HCT116 (cell line): ENCODE data around the gene NHLH1. TPM values are rescaled to one million over a fixed set of nuclear protein-coding genes. Genes with fewer than 3 reads are reported as not detected.

Source experiments
- ATAC-seq: fragments of 200-7000 bp; cut with Tn5 transposase; 2 replicates; pipeline ENCODE4 v1.9.1; 2020; ENCODE audit warnings: mild to moderate bottlenecking, moderate library complexity
- BruUV-seq: library from RNA; stranded (reverse); fragments of 400-500 nt; replicated peaks from 2 replicates; lab custom pipeline; 2021; lab: Mats Ljungman, UMichigan
- CTCF ChIA-PET: fragments of 300-600 bp; sonication (Branson Sonifier 250); formaldehyde crosslinking; loops from one replicate; lab custom pipeline; 2021; ENCODE audit warnings: antibody characterized with exemption; lab: Charles Lee
- POLR2A ChIA-PET: fragments of 300-600, 350-600 bp; sonication (Branson Sonifier 250); formaldehyde crosslinking; loops from one replicate; lab custom pipeline; 2021; ENCODE audit warnings: antibody characterized with exemption; lab: Charles Lee
- RAD21 ChIA-PET, 2 experiments: fragments of 300-600 bp; sonication (Branson Sonifier 250); formaldehyde crosslinking; loops; one replicate each; lab custom pipeline; 2023; ENCODE audit warnings: low total read pairs in 2 of 2; ENCODE audit not compliant: uncharacterized antibody in 2 of 2, unreplicated experiment in 2 of 2, low non-redundant PET in 1 of 2; lab: Charles Lee
- DNase-seq: peaks from one replicate; pipeline ENCODE4 v3.0.0-alpha.2; 2010; ENCODE audit warnings: low read depth, low spot score
- H2AFZ ChIP-seq: fragments of 200-600 bp; shearing (Covaris generic), sonication (generic); 2 replicates; pipeline ENCODE4 v1.6.1; 2017; ENCODE audit warnings: low read depth, mixed run types, mixed read lengths, antibody characterized with exemption, low read length; ENCODE audit not compliant: poor library complexity, severe bottlenecking
- H3K27ac ChIP-seq: 2 replicates; pipeline ENCODE4 v1.5.1; 2012; ENCODE audit warnings: low read depth, low read length
- H3K27me3 ChIP-seq: fragments of 200-600 bp; sonication (generic); 2 replicates; pipeline ENCODE4 v1.6.1; 2016; ENCODE audit warnings: mixed run types, low read length, mixed read lengths; ENCODE audit not compliant: insufficient read depth
- H3K36me3 ChIP-seq, 2 experiments: fragments of 200-500 bp in 1 of 2; fragments of 200-600 bp in 1 of 2; sonication (Bioruptor generic) in 1 of 2; sonication (generic) in 1 of 2; 2 replicates each; pipeline versions ENCODE4 v1.5.1 to v1.6.1; 2014 to 2016; ENCODE audit warnings: low read length in 2 of 2, inconsistent platforms in 1 of 2, mixed read lengths in 1 of 2, mixed run types in 1 of 2; ENCODE audit not compliant: insufficient read depth in 2 of 2, control insufficient read depth in 1 of 2
- H3K4me1 ChIP-seq, 2 experiments: fragments of 200-600 bp in 1 of 2; sonication (generic) in 1 of 2; 2 replicates each; pipeline versions ENCODE4 v1.5.1 to v1.6.1; 2012 to 2017; ENCODE audit warnings: low read length in 2 of 2, inconsistent platforms in 1 of 2, mild to moderate bottlenecking in 1 of 2, mixed read lengths in 1 of 2, mixed run types in 1 of 2, moderate library complexity in 1 of 2; ENCODE audit not compliant: insufficient read depth in 2 of 2, control insufficient read depth in 1 of 2
- H3K4me2 ChIP-seq: fragments of 200-600 bp; sonication (generic); 2 replicates; pipeline ENCODE4 v1.6.1; 2017; ENCODE audit warnings: mixed run types, low read length, mixed read lengths
- H3K4me3 ChIP-seq, 2 experiments: fragments of 200-600 bp in 1 of 2; sonication (generic) in 1 of 2; replicated peaks in 1 of 2; 2 replicates each; pipeline ENCODE4 v1.5.1; 2011 to 2016; ENCODE audit warnings: low read length in 2 of 2, control low read depth in 1 of 2, low read depth in 1 of 2, mild to moderate bottlenecking in 1 of 2, mixed read lengths in 1 of 2, mixed run types in 1 of 2
- H3K79me2 ChIP-seq: fragments of 200-600 bp; sonication (generic); 2 replicates; pipeline ENCODE4 v1.6.1; 2017; ENCODE audit warnings: mild to moderate bottlenecking, mixed run types, low read length, moderate library complexity, mixed read lengths; ENCODE audit not compliant: insufficient read depth
- H3K9ac ChIP-seq: fragments of 200-600 bp; sonication (generic); 2 replicates; pipeline ENCODE4 v1.6.1; 2016; ENCODE audit warnings: low read length, mixed read lengths
- H3K9me2 ChIP-seq: fragments of 200-600 bp; sonication (generic), shearing (Covaris generic); 2 replicates; pipeline ENCODE4 v1.6.1; 2017; ENCODE audit warnings: mixed run types, mild to moderate bottlenecking, moderate library complexity; ENCODE audit not compliant: insufficient read depth
- H3K9me3 ChIP-seq, 2 experiments: fragments of 200-500 bp in 1 of 2; fragments of 200-600 bp in 1 of 2; sonication (Bioruptor generic) in 1 of 2; sonication (generic) in 1 of 2; 2 replicates each; pipeline ENCODE4 v1.6.1; 2014 to 2017; ENCODE audit warnings: low read length in 2 of 2, mixed read lengths in 2 of 2, inconsistent platforms in 1 of 2, low read depth in 1 of 2, mild to moderate bottlenecking in 1 of 2, mixed run types in 1 of 2, moderate library complexity in 1 of 2; ENCODE audit not compliant: control insufficient read depth in 1 of 2, insufficient read depth in 1 of 2
- H4K20me1 ChIP-seq: fragments of 200-600 bp; sonication (generic), shearing (Covaris generic); 2 replicates; pipeline ENCODE4 v1.6.1; 2017; ENCODE audit warnings: mixed run types, mild to moderate bottlenecking, moderate library complexity; ENCODE audit not compliant: insufficient read depth
- EGR1 ChIP-seq: IDR thresholded peaks from 2 replicates; pipeline ENCODE4 v1.6.1; 2012; ENCODE audit warnings: low read depth
- ELF1 ChIP-seq: IDR thresholded peaks from 2 replicates; pipeline ENCODE4 v1.6.1; 2012; ENCODE audit warnings: low read depth, borderline replicate concordance
- EZH2 ChIP-seq: fragments of 200-600 bp; sonication (generic); IDR thresholded peaks from 2 replicates; pipeline ENCODE4 v1.6.1; 2017; ENCODE audit warnings: antibody characterized with exemption, mixed run types
- EZH2phosphoT487 ChIP-seq: fragments of 200-600 bp; IDR thresholded peaks from 2 replicates; pipeline ENCODE4 v1.6.1; 2018; ENCODE audit warnings: antibody characterized with exemption, borderline replicate concordance
- FOSL1 ChIP-seq: IDR thresholded peaks from 2 replicates; pipeline ENCODE4 v1.6.1; 2012; ENCODE audit warnings: low read depth
- POLR2A ChIP-seq: IDR thresholded peaks from 2 replicates; pipeline ENCODE4 v1.7.0; 2011; ENCODE audit warnings: borderline replicate concordance; ENCODE audit not compliant: insufficient read depth, insufficient read length; ENCODE audit errors: extremely low read depth
- RAD21 ChIP-seq: IDR thresholded peaks from 2 replicates; pipeline ENCODE4 v1.6.1; 2012; ENCODE audit warnings: low read depth, mild to moderate bottlenecking
- SP1 ChIP-seq: IDR thresholded peaks from 2 replicates; pipeline ENCODE4 v1.6.1; 2012; ENCODE audit warnings: low read depth
- SRF ChIP-seq: IDR thresholded peaks from 2 replicates; pipeline ENCODE4 v1.6.1; 2012; ENCODE audit warnings: low read depth
- TCF7L2 ChIP-seq: IDR thresholded peaks from 2 replicates; pipeline ENCODE4 v1.7.0; 2011; ENCODE audit warnings: borderline replicate concordance, inconsistent platforms; ENCODE audit not compliant: insufficient read depth, insufficient read length; ENCODE audit errors: extremely low read depth
- ZNF274 ChIP-seq: fragments of 200-500 bp; sonication (Bioruptor generic); IDR thresholded peaks from 2 replicates; pipeline ENCODE4 v1.6.1; 2014; ENCODE audit warnings: mild to moderate bottlenecking, low read depth, low read length, inconsistent platforms
- intact Hi-C: fragments of 100-400 bp; cut with micrococcal nuclease; formaldehyde crosslinking; loops from 2 replicates; pipeline ENCODE4 v1.10.0; 2022
- total RNA-seq: library from RNA; stranded (reverse); gene quantifications from one replicate; pipeline ENCODE4 v1.2.1, GENCODE V29; 2021; ENCODE audit not compliant: unreplicated experiment
- TF ChIP-seq, protein P1 (sequence below), 3 experiments: fragments of 200-600 bp in 1 of 3; sonication (generic) in 1 of 3; IDR thresholded peaks in 2 of 3; conservative IDR thresholded peaks in 1 of 3; 2 replicates each; pipeline ENCODE4 v1.5.1; 2012 to 2017; ENCODE audit warnings: low read depth in 2 of 3, low read length in 2 of 3, antibody characterized with exemption in 1 of 3, borderline replicate concordance in 1 of 3, control low read depth in 1 of 3, mild to moderate bottlenecking in 1 of 3, mixed read lengths in 1 of 3, mixed run types in 1 of 3, moderate library complexity in 1 of 3; ENCODE audit not compliant: insufficient read depth in 1 of 3
- TF ChIP-seq, protein P2 (sequence below): IDR thresholded peaks from 2 replicates; pipeline ENCODE4 v1.6.1; 2012

Gene NHLH1
- total RNA-seq, 1 experiment from 2014 or later, result 0.12 TPM

DNA sequence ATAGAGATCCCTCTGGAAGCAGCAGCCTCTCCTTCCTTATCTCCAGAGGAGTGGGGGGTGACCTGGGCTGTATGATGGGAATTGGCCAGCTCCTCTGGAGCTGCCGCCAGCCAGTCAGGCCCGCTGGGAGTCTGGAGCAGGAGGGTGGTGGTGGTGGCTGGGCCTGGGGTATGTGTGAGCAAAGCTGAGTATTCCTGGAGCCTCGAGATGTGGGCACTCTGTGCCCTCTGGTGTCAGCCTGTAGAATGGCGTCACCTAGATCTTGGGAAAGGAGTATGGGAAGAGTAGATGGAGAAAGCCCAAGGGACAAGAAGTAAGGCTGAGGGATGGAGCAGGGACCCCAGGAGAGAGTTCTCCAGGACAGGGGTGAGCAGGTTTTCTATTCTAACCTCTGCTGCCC is 49.5 kb downstream of the NHLH1 start:
- POLR2A ChIA-PET, result no interaction called here
- H3K27ac ChIP-seq, result no peak overlapping the region
- H3K4me1 ChIP-seq, result no peaks in the 10 kb centered on the region
- no peaks in the 10 kb centered on the region for H4K20me1 ChIP-seq
- BruUV-seq, result no TSS peak
- H3K79me2 ChIP-seq, result no peaks in the 10 kb centered on the region
- peak; percentile 36 for DNase-seq
- H3K36me3 ChIP-seq, result no peaks in the 10 kb centered on the region
- no peaks in the 10 kb centered on the region for H3K27me3 ChIP-seq
- H3K4me3 ChIP-seq, result no peak overlapping the region
- CTCF ChIA-PET, result interaction anchor here (0.7 to 2.8 kb wide), 12 partner anchors 8 to 315 kb away, joined by 3 to 21 read pairs (median 6); no protein-coding TSS in a partner anchor
- ATAC-seq, result peak; percentile 98
- no peak overlapping the region for H3K4me2 ChIP-seq
- TF ChIP-seq, protein P1, sequence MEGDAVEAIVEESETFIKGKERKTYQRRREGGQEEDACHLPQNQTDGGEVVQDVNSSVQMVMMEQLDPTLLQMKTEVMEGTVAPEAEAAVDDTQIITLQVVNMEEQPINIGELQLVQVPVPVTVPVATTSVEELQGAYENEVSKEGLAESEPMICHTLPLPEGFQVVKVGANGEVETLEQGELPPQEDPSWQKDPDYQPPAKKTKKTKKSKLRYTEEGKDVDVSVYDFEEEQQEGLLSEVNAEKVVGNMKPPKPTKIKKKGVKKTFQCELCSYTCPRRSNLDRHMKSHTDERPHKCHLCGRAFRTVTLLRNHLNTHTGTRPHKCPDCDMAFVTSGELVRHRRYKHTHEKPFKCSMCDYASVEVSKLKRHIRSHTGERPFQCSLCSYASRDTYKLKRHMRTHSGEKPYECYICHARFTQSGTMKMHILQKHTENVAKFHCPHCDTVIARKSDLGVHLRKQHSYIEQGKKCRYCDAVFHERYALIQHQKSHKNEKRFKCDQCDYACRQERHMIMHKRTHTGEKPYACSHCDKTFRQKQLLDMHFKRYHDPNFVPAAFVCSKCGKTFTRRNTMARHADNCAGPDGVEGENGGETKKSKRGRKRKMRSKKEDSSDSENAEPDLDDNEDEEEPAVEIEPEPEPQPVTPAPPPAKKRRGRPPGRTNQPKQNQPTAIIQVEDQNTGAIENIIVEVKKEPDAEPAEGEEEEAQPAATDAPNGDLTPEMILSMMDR (IDR thresholded peaks at IDR 0.05 in 2 of 3, conservative IDR thresholded peaks at IDR 0.05 in 1 of 3; ENCODE audit: borderline replicate concordance in 1 of 3, insufficient read depth in 1 of 3, low read depth in 2 of 3, low read length in 2 of 3), result peak; percentile 64 to 85 (median 75)
- TF ChIP-seq EZH2 (no peak), RAD21 (peak; percentile 94)
- no peak overlapping the region for H2AFZ ChIP-seq
- H3K9me3 ChIP-seq, result no peaks in the 10 kb centered on the region
- no peaks in the 10 kb centered on the region for H3K9me2 ChIP-seq
- H3K9ac ChIP-seq, result no peak overlapping the region
- intact Hi-C loops, result loop anchor here (1.0 to 2.0 kb wide), 4 partner anchors 40 to 315 kb away; no protein-coding TSS in a partner anchor
- RAD21 ChIA-PET, result interaction anchor here (0.6 to 1.2 kb wide), 4 partner anchors 35 to 62 kb away, joined by 3 to 4 read pairs (median 4); no protein-coding TSS in a partner anchor

DNA sequence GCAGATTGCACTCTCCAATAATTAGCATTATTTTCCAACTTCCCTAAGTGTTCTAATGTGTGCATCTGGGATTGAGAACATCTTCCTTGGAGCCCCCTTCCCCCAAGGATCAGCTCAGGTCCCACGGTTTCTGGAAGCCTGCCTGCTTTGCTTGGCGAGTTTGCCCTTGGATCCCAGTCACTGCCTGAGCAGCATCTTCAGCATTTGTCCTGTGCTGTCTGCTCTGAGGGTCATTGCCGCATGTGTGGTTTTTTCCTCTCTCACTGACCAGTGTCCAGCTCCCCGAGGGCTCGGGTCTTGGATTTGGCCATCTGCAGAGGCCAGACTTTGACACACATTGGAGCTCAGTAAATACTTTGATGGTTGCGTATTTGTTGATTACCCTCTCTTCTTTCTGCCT is 51.6 kb downstream of the NHLH1 start:
- POLR2A ChIA-PET, result no interaction called here
- ATAC-seq, result no peak
- TF ChIP-seq, protein P2, sequence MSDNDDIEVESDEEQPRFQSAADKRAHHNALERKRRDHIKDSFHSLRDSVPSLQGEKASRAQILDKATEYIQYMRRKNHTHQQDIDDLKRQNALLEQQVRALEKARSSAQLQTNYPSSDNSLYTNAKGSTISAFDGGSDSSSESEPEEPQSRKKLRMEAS, result no peak
- TF ChIP-seq RAD21, result no peak
- TF ChIP-seq EZH2, result no peak
- TF ChIP-seq EZH2phosphoT487, result no peak
- no peak for TF ChIP-seq EGR1
- TF ChIP-seq FOSL1, result no peak
- no peak for TF ChIP-seq ZNF274
- TF ChIP-seq TCF7L2, result no peak
- TF ChIP-seq POLR2A, result no peak
- no peak for TF ChIP-seq ELF1
- no peak for TF ChIP-seq SP1
- no peak for TF ChIP-seq SRF
- CTCF ChIA-PET, result interaction anchor here (0.8 to 1.3 kb wide), 2 partner anchors 39 to 225 kb away, joined by 3 to 4 read pairs; no protein-coding TSS in a partner anchor
- Histone ChIP-seq H3K4me1 (no peaks in the 10 kb centered on the region), H3K36me3 (no peaks in the 10 kb centered on the region), H3K9ac (no peak overlapping the region), H4K20me1 (no peaks in the 10 kb centered on the region), H3K27me3 (no peaks in the 10 kb centered on the region), H3K27ac (no peak overlapping the region), H3K9me3 (no peaks in the 10 kb centered on the region), H2AFZ (no peak overlapping the region), H3K4me3 (no peak overlapping the region), H3K79me2 (no peaks in the 10 kb centered on the region), H3K4me2 (no peak overlapping the region), H3K9me2 (no peaks in the 10 kb centered on the region)
- DNase-seq, result no peak
- RAD21 ChIA-PET, result no interaction called here
- intact Hi-C loops, result no loop called here
- no TSS peak for BruUV-seq
